COLO668 (cell line): ENCODE data around the gene POP7.
"Not testable (repeated sequence)": the region's sequence is repeated elsewhere in the genome, so short reads cannot be mapped to it uniquely, and the experiment has no call there.

Experiments
- DNase-seq: peaks from one replicate; lab custom pipeline; 2025; ENCODE audit not compliant: unreplicated experiment; lab: John Stamatoyannopoulos, UW

Gene POP7

DNA sequence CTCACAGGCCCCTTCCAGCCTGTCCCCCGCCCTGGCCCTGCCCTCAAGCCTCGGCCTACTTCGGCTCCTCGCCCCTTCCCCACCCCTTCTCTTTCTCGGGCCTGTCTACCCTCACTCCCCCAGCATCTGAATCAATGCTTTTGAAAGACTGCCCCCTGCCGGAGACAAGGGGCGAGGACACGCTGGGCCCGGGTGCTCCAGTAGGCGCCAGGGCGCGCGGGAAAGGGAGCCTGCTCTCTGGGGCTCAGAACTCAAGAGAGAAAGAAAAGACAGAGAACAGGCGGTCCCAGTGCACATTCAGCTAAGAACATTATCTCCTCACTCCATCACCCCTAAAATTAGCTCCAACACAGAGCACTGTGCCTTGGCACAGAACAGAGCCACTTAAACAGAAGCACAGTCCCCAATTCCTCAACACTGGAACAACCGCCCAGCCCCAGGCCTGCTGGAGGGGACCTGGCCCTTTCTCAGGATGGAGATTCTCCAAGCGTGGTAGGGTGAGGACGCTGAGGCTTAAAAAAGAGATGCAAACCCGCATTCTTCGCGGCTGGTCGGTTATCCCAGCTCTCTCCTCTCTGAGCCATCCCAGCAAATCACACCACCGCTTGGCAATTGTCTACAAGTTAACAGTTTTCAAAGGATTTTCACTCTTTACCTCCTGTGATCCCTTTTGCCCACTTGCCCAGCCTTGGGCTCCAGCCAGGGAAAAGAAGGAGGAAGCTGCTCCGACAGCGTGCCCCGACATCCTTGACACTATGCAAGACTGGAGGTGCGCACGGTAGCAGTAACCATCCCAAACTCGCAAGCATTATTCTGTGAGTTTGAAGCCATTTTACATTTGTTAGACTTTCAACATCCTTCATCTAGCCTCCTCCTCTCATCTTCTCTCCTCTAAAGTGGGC, 14.0 kb upstream of the POP7 start:
- peak; percentile 80 for DNase-seq

DNA sequence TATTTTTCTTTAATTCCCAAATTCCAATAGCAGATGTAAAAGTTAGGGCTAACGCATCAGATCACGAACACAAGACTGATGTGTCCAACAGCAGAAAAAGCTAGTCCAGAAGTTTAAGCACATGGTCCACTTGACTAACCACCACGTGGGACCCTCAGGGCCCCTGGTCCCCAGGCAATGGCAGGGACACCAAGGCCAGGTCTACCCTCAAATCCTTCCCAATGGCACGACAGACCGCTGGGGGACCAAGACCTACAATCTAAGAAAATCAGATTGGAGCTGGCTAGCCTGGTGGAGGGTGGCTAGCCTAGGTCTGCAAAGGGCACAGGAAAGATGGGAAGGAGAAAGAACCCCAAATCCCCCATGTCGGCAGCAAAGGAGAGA, 13.4 kb upstream of the POP7 start:
- no peak for DNase-seq

- peak; percentile 58 for DNase-seq
Observed at GRCh38 chr7:100693312-100694097, 12.4 kb upstream of the POP7 start.

DNA sequence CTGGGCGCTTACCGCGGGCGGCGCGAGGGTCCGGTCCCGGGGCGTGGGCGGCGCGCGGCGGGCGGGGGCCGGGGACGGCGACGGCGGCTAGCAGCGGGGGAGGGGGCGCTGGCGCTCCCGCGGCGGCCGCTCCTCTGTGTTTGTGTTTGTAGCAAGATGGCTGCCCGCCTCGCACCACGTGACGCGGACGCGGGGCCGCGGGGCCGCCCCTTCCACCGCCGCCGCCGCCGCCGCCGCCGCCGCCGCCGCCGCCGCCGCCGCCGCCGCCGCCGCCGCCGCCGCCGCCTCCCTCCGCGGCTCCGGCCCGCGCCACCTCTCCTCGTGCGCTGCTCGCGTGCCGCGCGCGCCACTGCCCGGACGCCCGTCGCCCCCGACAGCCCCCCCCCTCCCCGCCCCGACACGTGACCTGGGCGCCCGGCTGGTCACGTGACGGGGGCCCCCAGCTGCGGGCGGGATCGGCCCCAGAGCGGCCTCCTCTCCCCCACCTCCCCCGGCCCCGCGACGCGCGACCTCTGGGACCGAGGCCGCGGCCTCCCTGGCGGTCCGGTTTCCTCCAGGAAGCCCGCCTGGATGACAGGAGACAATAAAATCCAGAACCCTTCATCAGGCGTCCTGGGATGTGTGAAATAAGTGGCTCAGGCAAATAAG, 11.7 kb upstream of the POP7 start, which contains the start of gene GIGYF1:
Gene GIGYF1, minus strand, starts transcription at position 153 of the 648 bp plus-strand sequence. CDS start 6,012 bp downstream, outside the sequence.
- DNase-seq, result peak; percentile 87

GRCh38 chr7:100696123-100696521, 9.8 kb upstream of the POP7 start:
- DNase-seq, result no peak

- no peak for DNase-seq
Observed at GRCh38 chr7:100699018-100699417, 6.9 kb upstream of the POP7 start.

GRCh38 chr7:100701089-100701488, 4.8 kb upstream of the POP7 start:
- DNase-seq, result not testable (repeated sequence)

GRCh38 chr7:100705320-100705752, 585 bp upstream of the POP7 start:
- DNase-seq, result peak; percentile 77

GRCh38 chr7:100706672-100707311, 871 bp downstream of the POP7 start:
- peak; percentile 51 for DNase-seq

DNA sequence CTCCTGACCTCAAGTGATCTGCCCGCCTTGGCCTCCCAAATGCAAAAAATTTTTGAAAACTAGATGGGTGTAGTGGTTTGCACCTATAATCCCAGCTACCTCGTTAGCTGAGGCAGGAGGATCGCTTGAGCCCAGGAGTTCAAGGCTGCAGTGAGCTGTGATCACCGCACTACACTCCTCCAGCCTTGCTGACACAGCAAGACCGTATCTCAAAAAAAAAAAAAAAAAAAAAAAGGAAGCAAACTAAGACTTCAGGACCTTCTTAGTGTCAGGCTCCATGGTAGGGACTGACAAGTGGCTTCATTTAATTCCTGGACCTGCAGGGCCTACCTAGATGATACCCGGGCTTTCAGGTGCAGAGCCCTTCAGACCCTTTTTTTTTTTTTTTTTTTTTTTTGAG, 2.5 kb downstream of the POP7 start:
- no peak for DNase-seq

DNA sequence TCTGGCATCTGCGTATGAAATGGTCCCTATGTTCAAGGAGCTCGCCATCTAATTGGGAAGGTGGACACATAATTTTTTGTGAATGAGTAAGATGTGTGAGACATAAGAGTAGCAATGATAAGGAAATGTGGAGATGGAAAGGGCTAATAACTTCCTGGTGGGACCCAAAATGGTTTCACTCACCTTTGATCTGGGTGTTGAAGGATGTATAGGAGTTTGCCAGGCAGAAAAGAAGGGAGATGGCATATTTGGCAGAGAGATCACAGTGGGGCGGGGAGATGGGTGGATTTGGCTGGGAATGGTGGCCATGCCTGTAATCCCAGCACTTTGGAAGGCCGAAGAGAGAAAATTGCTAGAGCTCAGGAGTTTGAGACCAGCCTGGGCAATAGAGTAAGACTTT, 4.5 kb downstream of the POP7 start:
- no peak for DNase-seq

DNA sequence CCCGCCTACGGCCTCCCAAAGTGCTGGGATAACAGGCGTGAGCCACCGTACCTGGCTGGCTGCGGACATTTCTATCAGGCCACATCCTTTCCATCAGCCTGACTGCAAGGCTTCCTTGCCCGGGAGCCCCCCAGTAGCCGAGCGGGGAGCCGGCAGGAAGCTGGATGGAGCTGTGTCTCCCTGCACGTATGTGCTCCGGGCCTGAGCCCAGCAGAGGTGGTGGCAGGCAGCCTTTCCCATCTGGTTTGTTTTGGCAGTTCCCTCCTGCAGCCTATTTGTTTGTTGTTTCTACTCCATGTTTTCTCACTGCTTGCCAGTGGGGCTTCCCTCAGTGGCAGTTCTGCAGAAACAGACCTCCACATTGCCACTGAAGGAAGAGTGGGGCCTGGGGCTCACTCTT, 5.4 kb downstream of the POP7 start:
- no peak for DNase-seq

- no peak for DNase-seq
Observed at GRCh38 chr7:100714725-100715124, 8.8 kb downstream of the POP7 start.

DNA sequence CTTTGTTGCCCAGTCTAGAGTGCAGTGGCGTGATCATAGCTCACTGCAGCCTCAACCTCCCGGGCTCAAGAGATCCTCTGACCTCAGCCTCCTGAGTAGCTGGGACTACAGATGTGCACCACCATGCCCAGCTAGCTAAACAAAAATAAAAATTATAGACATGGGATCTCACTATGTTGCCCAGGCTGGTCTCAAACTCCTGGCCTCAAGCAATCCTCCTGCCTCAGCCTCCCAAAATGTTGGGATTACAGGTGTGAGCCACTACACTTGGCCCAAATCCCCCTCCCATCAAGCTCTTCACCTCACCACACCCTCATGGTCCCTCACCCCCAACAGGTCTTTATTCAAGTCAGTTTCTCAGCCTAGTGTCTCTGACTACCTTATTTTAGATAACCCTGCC, 11.2 kb downstream of the POP7 start:
- DNase-seq, result not testable (repeated sequence)

DNA sequence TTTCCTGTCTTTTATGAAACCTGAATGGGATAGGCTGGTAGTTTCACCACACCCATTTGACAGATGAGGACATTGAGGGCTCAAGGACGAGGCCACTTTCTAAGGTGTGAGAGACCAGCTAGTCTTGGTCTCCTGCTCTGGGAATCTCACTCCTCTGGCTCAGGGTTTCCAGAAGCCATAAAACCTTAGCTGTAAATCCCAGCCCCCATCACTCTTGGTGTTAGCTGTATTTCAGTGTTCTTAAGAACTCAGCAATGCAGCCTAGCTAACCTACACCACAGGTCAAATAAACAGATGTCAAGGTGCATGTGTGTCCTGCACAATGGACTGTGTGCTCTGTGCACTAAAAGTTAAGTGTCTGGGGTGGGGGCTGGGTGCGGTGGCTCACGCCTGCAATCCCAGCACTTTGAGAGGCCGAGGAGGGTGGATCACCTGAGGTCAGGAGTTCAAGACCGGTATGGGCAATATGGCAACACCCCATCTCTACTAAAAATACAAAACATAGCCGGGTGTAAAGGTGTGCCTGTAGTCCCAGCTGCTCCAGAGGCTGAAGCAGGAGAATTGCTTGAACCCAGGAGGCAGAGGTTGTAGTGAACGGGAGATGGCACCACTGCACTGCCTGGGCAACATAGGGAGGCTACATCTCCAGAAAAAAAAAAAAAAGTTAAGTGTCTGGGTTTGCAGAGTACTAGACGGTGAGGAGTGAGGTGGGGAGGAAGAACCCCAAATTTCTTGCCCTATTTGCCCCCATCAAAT, 13.8 kb downstream of the POP7 start:
- no peak for DNase-seq

GRCh38 chr7:100720279-100720670, 14.4 kb downstream of the POP7 start, which contains the start of gene EPO:
Gene EPO (plus strand): TSS chr7:100720468. CDS start chr7:100720981, 513 bp downstream.
- no peak for DNase-seq

GRCh38 chr7:100720671-100721504, 15.0 kb downstream of the POP7 start:
- no peak for DNase-seq

GRCh38 chr7:100721505-100721812, 15.5 kb downstream of the POP7 start:
- DNase-seq, result no peak

DNA sequence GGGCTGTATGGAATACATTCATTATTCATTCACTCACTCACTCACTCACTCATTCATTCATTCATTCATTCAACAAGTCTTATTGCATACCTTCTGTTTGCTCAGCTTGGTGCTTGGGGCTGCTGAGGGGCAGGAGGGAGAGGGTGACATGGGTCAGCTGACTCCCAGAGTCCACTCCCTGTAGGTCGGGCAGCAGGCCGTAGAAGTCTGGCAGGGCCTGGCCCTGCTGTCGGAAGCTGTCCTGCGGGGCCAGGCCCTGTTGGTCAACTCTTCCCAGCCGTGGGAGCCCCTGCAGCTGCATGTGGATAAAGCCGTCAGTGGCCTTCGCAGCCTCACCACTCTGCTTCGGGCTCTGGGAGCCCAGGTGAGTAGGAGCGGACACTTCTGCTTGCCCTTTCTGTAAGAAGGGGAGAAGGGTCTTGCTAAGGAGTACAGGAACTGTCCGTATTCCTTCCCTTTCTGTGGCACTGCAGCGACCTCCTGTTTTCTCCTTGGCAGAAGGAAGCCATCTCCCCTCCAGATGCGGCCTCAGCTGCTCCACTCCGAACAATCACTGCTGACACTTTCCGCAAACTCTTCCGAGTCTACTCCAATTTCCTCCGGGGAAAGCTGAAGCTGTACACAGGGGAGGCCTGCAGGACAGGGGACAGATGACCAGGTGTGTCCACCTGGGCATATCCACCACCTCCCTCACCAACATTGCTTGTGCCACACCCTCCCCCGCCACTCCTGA, 16.7 kb downstream of the POP7 start:
- DNase-seq, result no peak
